ENCODE results near the gene MPP4.

- TF ChIP-seq RAD21 (IDR thresholded peaks at IDR 0.05) (no peak), CTCF (IDR thresholded peaks at IDR 0.05; ENCODE audit: low read depth, low read length, missing input control) (no peak), SP1 (IDR thresholded peaks at IDR 0.05) (no peak), HNF4A (conservative IDR thresholded peaks at IDR 0.05) (no peak), EGR1 (IDR thresholded peaks at IDR 0.05; ENCODE audit: low read depth in 2 of 2) (no peak)
- TF ChIP-seq, protein P1, sequence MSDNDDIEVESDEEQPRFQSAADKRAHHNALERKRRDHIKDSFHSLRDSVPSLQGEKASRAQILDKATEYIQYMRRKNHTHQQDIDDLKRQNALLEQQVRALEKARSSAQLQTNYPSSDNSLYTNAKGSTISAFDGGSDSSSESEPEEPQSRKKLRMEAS (IDR thresholded peaks at IDR 0.05) = no peak
- TF ChIP-seq, protein P2, sequence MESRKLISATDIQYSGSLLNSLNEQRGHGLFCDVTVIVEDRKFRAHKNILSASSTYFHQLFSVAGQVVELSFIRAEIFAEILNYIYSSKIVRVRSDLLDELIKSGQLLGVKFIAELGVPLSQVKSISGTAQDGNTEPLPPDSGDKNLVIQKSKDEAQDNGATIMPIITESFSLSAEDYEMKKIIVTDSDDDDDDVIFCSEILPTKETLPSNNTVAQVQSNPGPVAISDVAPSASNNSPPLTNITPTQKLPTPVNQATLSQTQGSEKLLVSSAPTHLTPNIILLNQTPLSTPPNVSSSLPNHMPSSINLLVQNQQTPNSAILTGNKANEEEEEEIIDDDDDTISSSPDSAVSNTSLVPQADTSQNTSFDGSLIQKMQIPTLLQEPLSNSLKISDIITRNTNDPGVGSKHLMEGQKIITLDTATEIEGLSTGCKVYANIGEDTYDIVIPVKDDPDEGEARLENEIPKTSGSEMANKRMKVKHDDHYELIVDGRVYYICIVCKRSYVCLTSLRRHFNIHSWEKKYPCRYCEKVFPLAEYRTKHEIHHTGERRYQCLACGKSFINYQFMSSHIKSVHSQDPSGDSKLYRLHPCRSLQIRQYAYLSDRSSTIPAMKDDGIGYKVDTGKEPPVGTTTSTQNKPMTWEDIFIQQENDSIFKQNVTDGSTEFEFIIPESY (IDR thresholded peaks at IDR 0.05) = no peak
- TF ChIP-seq, protein P3, sequence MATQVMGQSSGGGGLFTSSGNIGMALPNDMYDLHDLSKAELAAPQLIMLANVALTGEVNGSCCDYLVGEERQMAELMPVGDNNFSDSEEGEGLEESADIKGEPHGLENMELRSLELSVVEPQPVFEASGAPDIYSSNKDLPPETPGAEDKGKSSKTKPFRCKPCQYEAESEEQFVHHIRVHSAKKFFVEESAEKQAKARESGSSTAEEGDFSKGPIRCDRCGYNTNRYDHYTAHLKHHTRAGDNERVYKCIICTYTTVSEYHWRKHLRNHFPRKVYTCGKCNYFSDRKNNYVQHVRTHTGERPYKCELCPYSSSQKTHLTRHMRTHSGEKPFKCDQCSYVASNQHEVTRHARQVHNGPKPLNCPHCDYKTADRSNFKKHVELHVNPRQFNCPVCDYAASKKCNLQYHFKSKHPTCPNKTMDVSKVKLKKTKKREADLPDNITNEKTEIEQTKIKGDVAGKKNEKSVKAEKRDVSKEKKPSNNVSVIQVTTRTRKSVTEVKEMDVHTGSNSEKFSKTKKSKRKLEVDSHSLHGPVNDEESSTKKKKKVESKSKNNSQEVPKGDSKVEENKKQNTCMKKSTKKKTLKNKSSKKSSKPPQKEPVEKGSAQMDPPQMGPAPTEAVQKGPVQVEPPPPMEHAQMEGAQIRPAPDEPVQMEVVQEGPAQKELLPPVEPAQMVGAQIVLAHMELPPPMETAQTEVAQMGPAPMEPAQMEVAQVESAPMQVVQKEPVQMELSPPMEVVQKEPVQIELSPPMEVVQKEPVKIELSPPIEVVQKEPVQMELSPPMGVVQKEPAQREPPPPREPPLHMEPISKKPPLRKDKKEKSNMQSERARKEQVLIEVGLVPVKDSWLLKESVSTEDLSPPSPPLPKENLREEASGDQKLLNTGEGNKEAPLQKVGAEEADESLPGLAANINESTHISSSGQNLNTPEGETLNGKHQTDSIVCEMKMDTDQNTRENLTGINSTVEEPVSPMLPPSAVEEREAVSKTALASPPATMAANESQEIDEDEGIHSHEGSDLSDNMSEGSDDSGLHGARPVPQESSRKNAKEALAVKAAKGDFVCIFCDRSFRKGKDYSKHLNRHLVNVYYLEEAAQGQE (IDR thresholded peaks at IDR 0.05) = no peak
Measured at GRCh38 chr2:201733544-201733943, 35.1 kb upstream of the MPP4 start.

Data from liver (tissue), 3 donors.